ENCODE results near the gene GABRG3. TPM values are rescaled to one million over a fixed set of nuclear protein-coding genes. Genes with fewer than 3 reads are reported as not detected.

GABRG3 gene
- total and polyA plus RNA-seq, 12 donors, result not detected

GRCh38 chr15:27352136-27352535 is 381.2 kb downstream of the GABRG3 start:
- H3K4me1 ChIP-seq, result no peaks in the 10 kb centered on the region
- peaks cover 0 to 4% (median 0%) of the 10 kb centered on the region in 11 donors for H3K9me3 ChIP-seq
- no peaks in the 10 kb centered on the region for H3K36me3 ChIP-seq
- intact Hi-C loops (cut with DNase I), result no loop called here
- TF ChIP-seq CTCF (IDR thresholded peaks at IDR 0.05), result no peak
- no peak overlapping the region for H3K4me3 ChIP-seq
- H3K27me3 ChIP-seq, result peaks cover 0 to 12% (median 3%) of the 10 kb centered on the region in 7 donors
- ATAC-seq, result no peak
- no peak for DNase-seq
- no peak overlapping the region for H3K27ac ChIP-seq
- WGBS, 2 donors, result 80 to 81% methylated on average over 12 of the region's 12 CpGs

GRCh38 chr15:27353856-27354255 is 382.9 kb downstream of the GABRG3 start:
- intact Hi-C loops (cut with DNase I), result no loop called here
- Histone ChIP-seq H3K4me1 (no peaks in the 10 kb centered on the region), H3K27me3 (peaks cover 0 to 24% (median 4%) of the 10 kb centered on the region in 7 donors), H3K4me3 (no peak overlapping the region), H3K36me3 (no peaks in the 10 kb centered on the region), H3K27ac (no peak overlapping the region), H3K9me3 (peaks cover 0 to 4% (median 0%) of the 10 kb centered on the region in 11 donors)
- DNase-seq, result no peak
- TF ChIP-seq CTCF (IDR thresholded peaks at IDR 0.05), result no peak
- ATAC-seq, result no peak
- WGBS, 2 donors, result 36 to 47% methylated on average over 2 of the region's 2 CpGs

GRCh38 chr15:27358751-27359434 is 387.9 kb downstream of the GABRG3 start:
- Histone ChIP-seq H3K27me3 (peaks cover 0 to 25% (median 9%) of the 10 kb centered on the region in 7 donors), H3K36me3 (no peaks in the 10 kb centered on the region), H3K9me3 (peaks cover 0 to 4% (median 0%) of the 10 kb centered on the region in 11 donors), H3K4me1 (no peaks in the 10 kb centered on the region), H3K27ac (no peak overlapping the region), H3K4me3 (no peak overlapping the region)
- intact Hi-C loops (cut with DNase I), result loop anchor here in 2 of 10 donors (5.0 kb wide), 2 partner anchors 302 to 467 kb away; no protein-coding TSS in a partner anchor
- no peak for DNase-seq
- peak in 8 of 9 donors; percentile 37 to 76 (median 56) for TF ChIP-seq CTCF (IDR thresholded peaks at IDR 0.05)
- ATAC-seq, result no peak
- WGBS, 2 donors, result 25 to 26% methylated on average over 19 of the region's 19 CpGs

GRCh38 chr15:27359586-27359985 is 388.6 kb downstream of the GABRG3 start:
- Histone ChIP-seq H3K27ac (no peak overlapping the region), H3K36me3 (no peaks in the 10 kb centered on the region), H3K4me3 (no peak overlapping the region), H3K4me1 (no peaks in the 10 kb centered on the region), H3K9me3 (peaks cover 0 to 4% (median 0%) of the 10 kb centered on the region in 11 donors), H3K27me3 (peaks cover 0 to 21% (median 9%) of the 10 kb centered on the region in 7 donors)
- no peak for TF ChIP-seq CTCF (IDR thresholded peaks at IDR 0.05)
- intact Hi-C loops (cut with DNase I), result loop anchor here in 2 of 10 donors (5.0 kb wide), 2 partner anchors 302 to 467 kb away; no protein-coding TSS in a partner anchor
- WGBS, 2 donors, result 81 to 83% methylated on average over 7 of the region's 7 CpGs
- ATAC-seq (no peak), DNase-seq (no peak)
